ENCODE measurements around the gene TMEM132C.

Gene TMEM132C

GRCh38 chr12:128680555-128680954 lies 413.6 kb downstream of the TMEM132C start:
- H3K27ac ChIP-seq: no peak overlapping the region
- no peak for TF ChIP-seq ZFX (IDR thresholded peaks at IDR 0.05)
- TF ChIP-seq, protein P1, sequence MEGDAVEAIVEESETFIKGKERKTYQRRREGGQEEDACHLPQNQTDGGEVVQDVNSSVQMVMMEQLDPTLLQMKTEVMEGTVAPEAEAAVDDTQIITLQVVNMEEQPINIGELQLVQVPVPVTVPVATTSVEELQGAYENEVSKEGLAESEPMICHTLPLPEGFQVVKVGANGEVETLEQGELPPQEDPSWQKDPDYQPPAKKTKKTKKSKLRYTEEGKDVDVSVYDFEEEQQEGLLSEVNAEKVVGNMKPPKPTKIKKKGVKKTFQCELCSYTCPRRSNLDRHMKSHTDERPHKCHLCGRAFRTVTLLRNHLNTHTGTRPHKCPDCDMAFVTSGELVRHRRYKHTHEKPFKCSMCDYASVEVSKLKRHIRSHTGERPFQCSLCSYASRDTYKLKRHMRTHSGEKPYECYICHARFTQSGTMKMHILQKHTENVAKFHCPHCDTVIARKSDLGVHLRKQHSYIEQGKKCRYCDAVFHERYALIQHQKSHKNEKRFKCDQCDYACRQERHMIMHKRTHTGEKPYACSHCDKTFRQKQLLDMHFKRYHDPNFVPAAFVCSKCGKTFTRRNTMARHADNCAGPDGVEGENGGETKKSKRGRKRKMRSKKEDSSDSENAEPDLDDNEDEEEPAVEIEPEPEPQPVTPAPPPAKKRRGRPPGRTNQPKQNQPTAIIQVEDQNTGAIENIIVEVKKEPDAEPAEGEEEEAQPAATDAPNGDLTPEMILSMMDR (conservative IDR thresholded peaks at IDR 0.05): no peak

GRCh38 chr12:128682548-128683275 lies 415.7 kb downstream of the TMEM132C start:
- TF ChIP-seq ZFX (IDR thresholded peaks at IDR 0.05): no peak
- TF ChIP-seq, protein P1 (conservative IDR thresholded peaks at IDR 0.05): no peak
- H3K27ac ChIP-seq: no peak overlapping the region

DNA sequence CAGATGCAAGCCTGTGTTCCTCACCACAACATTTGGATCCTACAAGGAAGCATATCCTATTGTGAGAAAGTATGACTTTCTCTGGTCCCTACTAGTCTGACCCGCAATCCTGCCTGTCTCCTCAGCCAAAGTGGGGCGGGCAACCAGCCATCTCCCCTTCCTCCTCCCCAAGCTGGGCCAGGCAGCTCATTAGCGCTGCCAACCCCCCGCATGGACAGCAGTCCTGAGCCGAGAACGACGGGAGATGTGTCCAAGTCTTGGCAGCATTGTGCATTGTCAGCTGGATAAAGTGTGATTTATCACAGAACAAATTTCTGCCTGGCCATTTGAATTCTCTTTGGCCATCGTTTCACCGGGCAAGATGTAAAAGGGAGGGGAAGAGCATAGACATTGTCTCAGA lies 417.4 kb downstream of the TMEM132C start:
- no peak for TF ChIP-seq ZFX (IDR thresholded peaks at IDR 0.05)
- TF ChIP-seq, protein P1 (conservative IDR thresholded peaks at IDR 0.05): no peak
- H3K27ac ChIP-seq: no peak overlapping the region

DNA sequence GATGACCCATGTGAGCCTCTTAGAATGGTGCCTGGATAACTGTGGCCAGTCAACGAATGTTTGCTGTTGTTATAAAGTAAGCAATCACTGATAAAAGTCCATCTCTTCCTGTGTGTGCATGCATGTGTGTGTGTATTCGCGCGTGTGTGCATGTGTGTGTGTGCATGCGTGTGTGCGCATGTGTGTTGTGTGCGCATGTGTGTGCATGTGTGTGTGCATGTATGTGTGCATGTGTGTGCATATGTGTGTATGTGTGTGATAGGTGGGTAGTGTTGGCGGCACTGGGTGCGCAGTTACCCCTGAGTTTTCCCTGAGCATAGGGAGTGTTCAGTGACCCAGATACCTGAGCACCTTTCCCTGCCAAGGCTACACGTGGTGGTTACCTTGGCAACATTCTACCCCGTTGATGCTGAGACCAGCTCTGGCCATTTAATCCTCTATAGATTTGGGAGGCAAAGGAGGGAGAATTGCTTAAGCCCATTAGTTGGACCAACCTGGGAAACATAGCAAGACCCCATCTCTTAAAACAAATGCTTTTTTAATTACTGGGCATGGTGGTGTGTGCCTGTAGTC lies 419.0 kb downstream of the TMEM132C start:
- no peak overlapping the region for H3K27ac ChIP-seq
- TF ChIP-seq ZFX (IDR thresholded peaks at IDR 0.05): no peak
- TF ChIP-seq, protein P1 (conservative IDR thresholded peaks at IDR 0.05): no peak

DNA sequence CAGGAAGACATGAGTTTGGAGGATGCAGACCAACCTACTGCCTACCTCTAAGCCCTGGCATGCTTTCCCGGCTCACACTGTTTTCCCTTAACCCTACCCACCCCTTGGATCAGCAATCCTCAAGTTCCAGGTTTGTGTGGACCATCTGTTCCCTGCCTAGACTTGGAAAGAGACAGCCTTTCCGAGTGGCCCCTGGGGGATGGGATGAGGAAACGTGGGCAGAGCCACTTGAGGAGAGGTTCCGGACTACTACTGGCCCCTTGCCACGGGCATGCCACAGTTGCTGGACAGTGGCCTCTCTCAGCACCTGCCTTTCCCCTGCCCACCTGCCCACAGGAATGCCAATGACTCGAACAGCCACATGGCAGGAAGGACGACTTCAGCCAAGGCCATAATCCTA lies 420.9 kb downstream of the TMEM132C start:
- no peak for TF ChIP-seq ZFX (IDR thresholded peaks at IDR 0.05)
- TF ChIP-seq, protein P1 (conservative IDR thresholded peaks at IDR 0.05): no peak
- no peak overlapping the region for H3K27ac ChIP-seq

DNA sequence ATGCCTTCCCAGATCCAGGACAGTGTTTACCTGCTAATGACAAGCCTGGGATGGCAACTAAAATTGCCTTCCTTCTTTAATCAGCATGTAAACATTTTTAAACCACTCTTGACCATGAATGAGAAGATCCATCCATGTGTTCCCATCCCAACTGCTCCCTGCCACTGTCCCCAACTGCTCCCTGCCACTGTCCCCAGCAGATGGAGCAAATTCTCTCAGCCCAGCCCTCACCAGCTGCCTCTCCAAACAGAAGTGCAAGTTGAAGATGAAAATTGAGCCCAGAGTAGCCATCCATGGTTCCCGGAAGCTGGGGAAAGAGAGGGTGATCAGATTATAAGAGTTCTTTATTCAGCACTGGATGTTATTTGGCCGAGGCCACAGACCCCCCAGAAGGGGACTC lies 423.7 kb downstream of the TMEM132C start:
- TF ChIP-seq, protein P1 (conservative IDR thresholded peaks at IDR 0.05): no peak
- no peak for TF ChIP-seq ZFX (IDR thresholded peaks at IDR 0.05)
- H3K27ac ChIP-seq: no peak overlapping the region

DNA sequence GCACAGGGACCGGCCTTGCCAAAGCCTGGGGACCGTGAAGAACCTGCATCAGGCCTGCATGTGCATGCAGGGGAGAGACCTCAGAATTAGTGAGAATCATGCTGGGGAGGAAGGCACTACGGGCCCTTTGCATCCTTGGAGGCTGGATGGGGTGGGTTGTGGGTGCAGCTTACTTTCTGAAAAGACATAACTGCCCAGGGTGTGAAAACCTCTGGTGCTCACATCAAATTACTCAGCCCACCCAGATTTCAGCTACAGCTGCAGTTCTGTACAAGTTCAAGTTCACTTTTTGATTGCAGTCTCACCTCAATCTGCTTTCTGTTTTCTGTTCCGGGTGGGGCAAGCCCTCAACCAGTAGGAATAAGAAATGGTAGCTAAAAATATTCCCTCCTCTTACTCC lies 426.1 kb downstream of the TMEM132C start:
- H3K27ac ChIP-seq: no peak overlapping the region

More for the DNA sequence above, 426.1 kb downstream of the TMEM132C start:
- TF ChIP-seq ZFX (IDR thresholded peaks at IDR 0.05): no peak
- TF ChIP-seq, protein P1 (conservative IDR thresholded peaks at IDR 0.05): no peak

Measured in C4-2B (cell line).